AG08395 (cell line): ENCODE data around the gene S1PR2.
"Not testable (repeated sequence)": the region's sequence is repeated elsewhere in the genome, so short reads cannot be mapped to it uniquely, and the experiment has no call there.

Experiments
- DNase-seq: peaks from one replicate; pipeline ENCODE4 v3.0.0; 2012; ENCODE audit warnings: mixed read lengths, low spot score

The S1PR2 gene

DNA sequence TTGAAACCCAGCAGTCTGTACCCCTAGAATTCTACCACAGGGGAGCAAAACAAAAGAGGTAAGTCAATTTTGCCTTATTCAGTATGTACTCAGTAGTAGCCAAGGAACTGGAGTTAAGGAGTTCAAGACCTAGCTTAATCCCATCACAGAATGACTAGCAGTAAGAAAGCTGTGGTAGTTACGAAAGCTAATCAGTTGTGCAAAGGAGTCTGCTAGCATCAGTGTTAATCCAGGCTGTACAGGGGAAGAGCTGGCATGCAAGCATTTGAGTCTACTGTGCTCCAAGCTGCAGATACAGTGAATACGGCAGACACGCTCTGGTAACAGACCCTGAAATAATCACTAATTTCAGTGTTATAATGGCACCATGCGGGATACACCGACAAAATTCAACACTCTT is 41.1 kb downstream of the S1PR2 start:
- DNase-seq: no peak

GRCh38 chr19:10189616-10190015 is 41.5 kb downstream of the S1PR2 start:
- DNase-seq: no peak

DNA sequence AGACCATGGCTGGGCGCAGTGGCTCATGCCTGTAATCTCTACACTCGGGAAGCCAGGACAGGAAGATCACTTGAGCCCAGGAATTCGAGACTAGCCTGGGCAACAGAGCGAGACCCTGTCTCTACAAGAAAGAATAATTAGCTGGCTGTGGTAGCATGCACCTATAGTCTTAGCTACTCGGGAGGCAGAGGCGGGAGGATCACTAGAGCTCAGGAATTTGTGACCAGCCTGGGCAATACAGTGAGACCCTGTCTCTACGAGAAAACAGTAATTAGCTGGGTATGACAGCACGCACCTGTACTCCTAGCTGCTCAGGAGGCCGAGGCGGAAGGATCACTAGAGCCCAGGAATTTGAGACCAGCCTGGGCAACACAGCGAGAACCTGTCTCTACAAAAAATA is 43.8 kb downstream of the S1PR2 start:
- no peak for DNase-seq

- no peak for DNase-seq
These were observed 46.5 kb downstream of the S1PR2 start for GRCh38 chr19:10184636-10185035.

- no peak for DNase-seq
These were observed 47.2 kb downstream of the S1PR2 start for GRCh38 chr19:10183926-10184325.

DNA sequence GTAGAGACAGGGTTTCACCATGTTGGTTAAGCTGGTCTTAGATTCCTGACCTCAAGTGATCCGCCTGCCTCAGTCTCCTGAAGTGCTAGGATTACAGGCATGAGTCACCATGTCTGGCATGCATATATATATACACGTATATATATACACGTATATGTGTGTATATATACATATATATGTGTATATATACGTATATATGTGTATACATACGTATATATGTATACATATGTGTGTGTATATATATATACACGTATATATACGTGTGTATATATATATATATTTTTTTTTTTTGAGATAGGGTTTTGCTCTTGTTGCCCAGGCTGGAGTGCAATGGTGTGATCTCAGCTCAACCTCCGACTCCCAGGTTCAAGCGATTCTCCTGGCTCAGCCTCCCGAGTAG is 48.3 kb downstream of the S1PR2 start:
- no peak for DNase-seq

DNA sequence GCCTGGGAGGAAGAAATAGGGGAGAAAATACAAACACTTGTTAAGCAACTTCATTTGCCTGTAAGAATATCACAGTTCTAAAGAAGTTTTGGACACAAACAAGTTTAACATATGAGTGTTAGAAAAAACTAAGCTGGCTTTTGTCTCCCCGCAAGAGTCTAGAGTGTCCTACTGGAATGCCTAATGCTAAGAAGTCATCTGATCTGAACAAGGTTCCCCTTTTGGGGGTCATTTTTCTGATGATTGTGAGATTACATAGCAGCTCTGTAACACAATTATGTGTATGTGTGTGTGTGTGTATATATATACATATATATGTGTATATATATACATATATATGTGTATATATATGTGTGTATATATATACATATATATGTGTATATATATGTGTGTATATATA is 49.1 kb downstream of the S1PR2 start:
- no peak for DNase-seq

DNA sequence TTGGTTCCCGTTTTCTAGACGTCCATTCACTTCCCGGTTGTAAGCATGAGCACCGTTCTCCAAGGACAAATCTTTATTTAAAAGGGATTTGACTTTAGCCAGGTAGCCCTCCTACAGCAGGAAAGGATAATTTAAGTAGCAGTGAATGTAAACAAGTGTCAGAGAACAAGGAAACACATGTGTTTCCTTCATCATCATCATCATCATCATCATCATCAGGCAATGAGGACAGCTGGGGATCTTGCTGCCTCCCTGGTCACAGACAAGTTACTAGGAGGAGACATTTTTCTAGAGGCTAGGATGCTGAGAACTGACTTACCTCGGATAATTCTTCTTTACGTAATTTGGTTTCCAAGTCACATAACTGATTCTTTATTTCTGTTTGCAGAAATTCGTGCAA is 50.7 kb downstream of the S1PR2 start:
- no peak for DNase-seq

- not testable (repeated sequence) for DNase-seq
These were observed 51.1 kb downstream of the S1PR2 start for GRCh38 chr19:10180024-10180423.

GRCh38 chr19:10173527-10173926 is 57.6 kb downstream of the S1PR2 start:
- DNase-seq: no peak
